ENCODE measurements around the gene LYPD1. TPM values are rescaled to one million over a fixed set of nuclear protein-coding genes. Genes with fewer than 3 reads are reported as not detected.

The LYPD1 gene
- total RNA-seq, 1 experiment from 2014 or later, result not detected

GRCh38 chr2:132595186-132595585 is 74.8 kb downstream of the LYPD1 start:
- CTCF ChIA-PET, result no interaction called here
- H3K27me3 Mint-ChIP-seq (ENCODE audit: insufficient read depth, unreplicated experiment), result no peaks in the 10 kb centered on the region
- H3K4me3 Mint-ChIP-seq (ENCODE audit: unreplicated experiment), result no peak overlapping the region
- DNase-seq (ENCODE audit: unreplicated experiment), result no peak
- TF ChIP-seq CTCF (IDR thresholded peaks at IDR 0.05; ENCODE audit: unreplicated experiment), result no peak
- peaks cover 6% of the 10 kb centered on the region for H3K36me3 Mint-ChIP-seq (ENCODE audit: insufficient read depth, unreplicated experiment)
- H3K4me1 Mint-ChIP-seq (ENCODE audit: insufficient read depth, unreplicated experiment), result no peaks in the 10 kb centered on the region
- H3K27ac Mint-ChIP-seq (ENCODE audit: low read depth, unreplicated experiment), result no peak overlapping the region
- intact Hi-C loops (cut with micrococcal nuclease), result no loop called here
- BruUV-seq (replicated peaks), result no TSS peak
- H3K9me3 Mint-ChIP-seq (ENCODE audit: unreplicated experiment), result peaks cover 7% of the 10 kb centered on the region
- POLR2A ChIA-PET, result no interaction called here

Measured in MCF 10A (cell line).